ENCODE measurements around the gene PCBP3. TPM values are rescaled to one million over a fixed set of nuclear protein-coding genes. Genes with fewer than 3 reads are reported as not detected.

Gene PCBP3
- total RNA-seq, 1 donor from 2014 or later = 7.6 TPM

- H3K4me1 Mint-ChIP-seq (ENCODE audit: unreplicated experiment) = peaks cover 38% of the 10 kb centered on the region
- H3K36me3 Mint-ChIP-seq (ENCODE audit: unreplicated experiment) = peaks cover 12% of the 10 kb centered on the region
- DNase-seq (ENCODE audit: extremely low spot score, unreplicated experiment) = no peak
- TF ChIP-seq CTCF (IDR thresholded peaks at IDR 0.05) = no peak
- H3K27ac Mint-ChIP-seq (ENCODE audit: unreplicated experiment) = no peak overlapping the region
- no peak overlapping the region for H3K4me3 Mint-ChIP-seq (ENCODE audit: unreplicated experiment)
- no peaks in the 10 kb centered on the region for H3K9me3 Mint-ChIP-seq (ENCODE audit: unreplicated experiment)
- no peaks in the 10 kb centered on the region for H3K27me3 Mint-ChIP-seq (ENCODE audit: unreplicated experiment)
Measured at GRCh38 chr21:45980697-45981096, 337.2 kb downstream of the PCBP3 start.

GRCh38 chr21:45981151-45982091 is 337.9 kb downstream of the PCBP3 start, which contains the start of gene COL6A1:
TSS of gene COL6A1 (plus strand) at chr21:45981770. CDS start at chr21:45981851, 81 bp downstream.
- peak within 1 kb of the TSS; percentile 54 for H3K27ac Mint-ChIP-seq (ENCODE audit: unreplicated experiment)
- peak; percentile 95 for DNase-seq (ENCODE audit: extremely low spot score, unreplicated experiment)
- H3K36me3 Mint-ChIP-seq (ENCODE audit: unreplicated experiment) = peaks cover 12% of the 10 kb centered on the region

GRCh38 chr21:45982092-45982757 is 338.7 kb downstream of the PCBP3 start:
- Mint-ChIP-seq H3K4me3 (ENCODE audit: unreplicated experiment) (peak overlapping the region; percentile 80), H3K4me1 (ENCODE audit: unreplicated experiment) (peaks cover 31% of the 10 kb centered on the region), H3K27me3 (ENCODE audit: unreplicated experiment) (no peaks in the 10 kb centered on the region), H3K9me3 (ENCODE audit: unreplicated experiment) (no peaks in the 10 kb centered on the region), H3K27ac (ENCODE audit: unreplicated experiment) (peak overlapping the region; percentile 54), H3K36me3 (ENCODE audit: unreplicated experiment) (peaks cover 14% of the 10 kb centered on the region)
- TF ChIP-seq CTCF (IDR thresholded peaks at IDR 0.05) = no peak
- DNase-seq (ENCODE audit: extremely low spot score, unreplicated experiment) = peak; percentile 83

More at GRCh38 chr21:45981151-45982091, 337.9 kb downstream of the PCBP3 start, which contains the start of gene COL6A1:
- peak within 1 kb of the TSS; percentile 80 for H3K4me3 Mint-ChIP-seq (ENCODE audit: unreplicated experiment)
- peaks cover 35% of the 10 kb centered on the region for H3K4me1 Mint-ChIP-seq (ENCODE audit: unreplicated experiment)
- H3K27me3 Mint-ChIP-seq (ENCODE audit: unreplicated experiment) = no peaks in the 10 kb centered on the region
- no peaks in the 10 kb centered on the region for H3K9me3 Mint-ChIP-seq (ENCODE audit: unreplicated experiment)
- TF ChIP-seq CTCF (IDR thresholded peaks at IDR 0.05) = no peak

GRCh38 chr21:45982758-45983648 is 339.5 kb downstream of the PCBP3 start:
- Mint-ChIP-seq H3K4me3 (ENCODE audit: unreplicated experiment) (peak overlapping the region; percentile 80), H3K36me3 (ENCODE audit: unreplicated experiment) (peaks cover 15% of the 10 kb centered on the region), H3K27me3 (ENCODE audit: unreplicated experiment) (no peaks in the 10 kb centered on the region), H3K4me1 (ENCODE audit: unreplicated experiment) (peaks cover 28% of the 10 kb centered on the region), H3K9me3 (ENCODE audit: unreplicated experiment) (no peaks in the 10 kb centered on the region), H3K27ac (ENCODE audit: unreplicated experiment) (peak overlapping the region; percentile 54)
- no peak for TF ChIP-seq CTCF (IDR thresholded peaks at IDR 0.05)
- DNase-seq (ENCODE audit: extremely low spot score, unreplicated experiment) = peak; percentile 84
